ENCODE results near the gene PXMP4. TPM values are rescaled to one million over a fixed set of nuclear protein-coding genes. Genes with fewer than 3 reads are reported as not detected.
"Not testable (repeated sequence)": the region's sequence is repeated elsewhere in the genome, so short reads cannot be mapped to it uniquely, and the experiment has no call there.

PXMP4 gene
- total RNA-seq, 1 experiment from 2014 or later: 12.0 TPM

DNA sequence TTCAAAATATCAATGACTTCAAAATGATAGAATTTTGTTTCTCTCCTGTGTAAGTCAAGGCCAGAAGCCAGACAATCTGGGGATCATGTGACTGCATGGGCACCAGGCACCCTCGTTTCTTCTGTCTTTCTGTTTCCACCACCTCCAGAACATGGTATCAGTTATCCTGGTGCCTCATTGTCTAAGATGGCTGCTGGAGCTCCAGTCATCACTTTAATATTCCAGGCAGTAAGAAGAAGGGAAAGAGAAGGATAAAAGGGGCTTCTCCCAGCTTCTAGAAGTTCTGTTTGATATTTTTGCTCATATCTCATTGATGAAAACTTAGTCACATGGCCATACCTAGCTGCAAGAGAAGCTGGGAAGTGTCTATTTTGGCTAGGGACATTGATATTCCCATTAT lies 37.3 kb upstream of the PXMP4 start:
- H3K36me3 ChIP-seq (ENCODE audit: control insufficient read depth, insufficient read depth, low read length): 0 out of 2 replicates have a peak, but pooled peaks cover 3% of the 10 kb centered on the region
- H3K4me3 ChIP-seq (ENCODE audit: low read depth in 2 of 2, low read length in 2 of 2): no peak overlapping the region
- H3K4me1 ChIP-seq (ENCODE audit: control insufficient read depth, insufficient read depth, low read length): no peaks in the 10 kb centered on the region
- intact Hi-C loops (cut with micrococcal nuclease; ENCODE audit: unreplicated experiment): no loop called here
- no TSS peak for BruUV-seq (replicated peaks)
- CTCF ChIA-PET: no interaction called here
- H3K9me3 ChIP-seq (ENCODE audit: control insufficient read depth, insufficient read depth, low read depth, low read length): peaks cover 3% of the 10 kb centered on the region; the same call in 1 of the 2 replicates
- POLR2A ChIA-PET: interaction anchor here (0.6 kb wide), 1 partner anchor 700 kb away, joined by 7 read pairs; no protein-coding TSS in a partner anchor
- ATAC-seq: no peak
- TF ChIP-seq SIN3A (IDR thresholded peaks at IDR 0.05; ENCODE audit: borderline replicate concordance, insufficient read depth, low read depth, low read length): no peak
- TF ChIP-seq, protein P1, sequence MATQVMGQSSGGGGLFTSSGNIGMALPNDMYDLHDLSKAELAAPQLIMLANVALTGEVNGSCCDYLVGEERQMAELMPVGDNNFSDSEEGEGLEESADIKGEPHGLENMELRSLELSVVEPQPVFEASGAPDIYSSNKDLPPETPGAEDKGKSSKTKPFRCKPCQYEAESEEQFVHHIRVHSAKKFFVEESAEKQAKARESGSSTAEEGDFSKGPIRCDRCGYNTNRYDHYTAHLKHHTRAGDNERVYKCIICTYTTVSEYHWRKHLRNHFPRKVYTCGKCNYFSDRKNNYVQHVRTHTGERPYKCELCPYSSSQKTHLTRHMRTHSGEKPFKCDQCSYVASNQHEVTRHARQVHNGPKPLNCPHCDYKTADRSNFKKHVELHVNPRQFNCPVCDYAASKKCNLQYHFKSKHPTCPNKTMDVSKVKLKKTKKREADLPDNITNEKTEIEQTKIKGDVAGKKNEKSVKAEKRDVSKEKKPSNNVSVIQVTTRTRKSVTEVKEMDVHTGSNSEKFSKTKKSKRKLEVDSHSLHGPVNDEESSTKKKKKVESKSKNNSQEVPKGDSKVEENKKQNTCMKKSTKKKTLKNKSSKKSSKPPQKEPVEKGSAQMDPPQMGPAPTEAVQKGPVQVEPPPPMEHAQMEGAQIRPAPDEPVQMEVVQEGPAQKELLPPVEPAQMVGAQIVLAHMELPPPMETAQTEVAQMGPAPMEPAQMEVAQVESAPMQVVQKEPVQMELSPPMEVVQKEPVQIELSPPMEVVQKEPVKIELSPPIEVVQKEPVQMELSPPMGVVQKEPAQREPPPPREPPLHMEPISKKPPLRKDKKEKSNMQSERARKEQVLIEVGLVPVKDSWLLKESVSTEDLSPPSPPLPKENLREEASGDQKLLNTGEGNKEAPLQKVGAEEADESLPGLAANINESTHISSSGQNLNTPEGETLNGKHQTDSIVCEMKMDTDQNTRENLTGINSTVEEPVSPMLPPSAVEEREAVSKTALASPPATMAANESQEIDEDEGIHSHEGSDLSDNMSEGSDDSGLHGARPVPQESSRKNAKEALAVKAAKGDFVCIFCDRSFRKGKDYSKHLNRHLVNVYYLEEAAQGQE (IDR thresholded peaks at IDR 0.05; ENCODE audit: insufficient read depth in 1 of 2, low read depth in 2 of 2, low read length in 1 of 2): no peak
- TF ChIP-seq, protein P2, sequence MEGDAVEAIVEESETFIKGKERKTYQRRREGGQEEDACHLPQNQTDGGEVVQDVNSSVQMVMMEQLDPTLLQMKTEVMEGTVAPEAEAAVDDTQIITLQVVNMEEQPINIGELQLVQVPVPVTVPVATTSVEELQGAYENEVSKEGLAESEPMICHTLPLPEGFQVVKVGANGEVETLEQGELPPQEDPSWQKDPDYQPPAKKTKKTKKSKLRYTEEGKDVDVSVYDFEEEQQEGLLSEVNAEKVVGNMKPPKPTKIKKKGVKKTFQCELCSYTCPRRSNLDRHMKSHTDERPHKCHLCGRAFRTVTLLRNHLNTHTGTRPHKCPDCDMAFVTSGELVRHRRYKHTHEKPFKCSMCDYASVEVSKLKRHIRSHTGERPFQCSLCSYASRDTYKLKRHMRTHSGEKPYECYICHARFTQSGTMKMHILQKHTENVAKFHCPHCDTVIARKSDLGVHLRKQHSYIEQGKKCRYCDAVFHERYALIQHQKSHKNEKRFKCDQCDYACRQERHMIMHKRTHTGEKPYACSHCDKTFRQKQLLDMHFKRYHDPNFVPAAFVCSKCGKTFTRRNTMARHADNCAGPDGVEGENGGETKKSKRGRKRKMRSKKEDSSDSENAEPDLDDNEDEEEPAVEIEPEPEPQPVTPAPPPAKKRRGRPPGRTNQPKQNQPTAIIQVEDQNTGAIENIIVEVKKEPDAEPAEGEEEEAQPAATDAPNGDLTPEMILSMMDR (IDR thresholded peaks at IDR 0.05): no peak
- TF ChIP-seq TCF7L2 (IDR thresholded peaks at IDR 0.05; ENCODE audit: low read depth, low read length): no peak
- TF ChIP-seq POLR2AphosphoS5 (IDR thresholded peaks at IDR 0.05; ENCODE audit: low read depth, low read length): no peak
- DNase-seq (ENCODE audit: low read depth, low spot score): no peak
- H3K27ac ChIP-seq (ENCODE audit: low read length): no peak overlapping the region
- no peaks in the 10 kb centered on the region for H3K27me3 ChIP-seq (ENCODE audit: control insufficient read depth, insufficient read depth, low read length)
- in situ Hi-C loops (cut with HindIII; ENCODE audit: low pct_unique_long_range_greater_than_20kb, low sequenced_read_pairs): no loop called here

DNA sequence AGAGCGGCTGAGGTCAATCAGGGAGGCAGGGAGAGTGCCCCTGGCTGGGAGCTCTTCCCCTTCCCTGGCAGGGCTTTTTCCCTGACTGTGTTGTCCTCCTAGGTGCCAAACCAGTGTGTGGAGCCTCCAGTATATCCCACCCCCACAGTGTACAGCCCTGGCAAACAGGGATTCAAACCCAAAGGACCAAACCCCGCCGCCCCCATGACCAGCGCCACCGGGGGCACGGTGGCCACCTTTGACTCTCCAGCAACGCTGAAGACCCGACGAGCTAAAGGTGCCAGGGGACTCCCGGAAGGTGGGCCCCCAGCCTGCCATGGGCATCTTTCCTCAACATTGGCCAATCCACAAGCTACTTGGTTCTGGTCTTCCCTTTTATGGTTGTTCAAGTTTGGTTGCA lies 36.9 kb upstream of the PXMP4 start:
- ChIA-PET CTCF (no interaction called here), POLR2A (interaction anchor here (0.6 kb wide), 1 partner anchor 699 kb away, joined by 7 read pairs; no protein-coding TSS in a partner anchor)
- Histone ChIP-seq H3K4me1 (ENCODE audit: control insufficient read depth, insufficient read depth, low read length) (no peaks in the 10 kb centered on the region), H3K36me3 (ENCODE audit: control insufficient read depth, insufficient read depth, low read length) (0 out of 2 replicates have a peak, but pooled peaks cover 3% of the 10 kb centered on the region), H3K27ac (ENCODE audit: low read length) (no peak overlapping the region), H3K4me3 (ENCODE audit: low read depth in 2 of 2, low read length in 2 of 2) (no peak overlapping the region), H3K27me3 (ENCODE audit: control insufficient read depth, insufficient read depth, low read length) (no peaks in the 10 kb centered on the region), H3K9me3 (ENCODE audit: control insufficient read depth, insufficient read depth, low read depth, low read length) (peaks cover 3% of the 10 kb centered on the region; the same call in 1 of the 2 replicates)
- BruUV-seq (replicated peaks): no TSS peak
- intact Hi-C loops (cut with micrococcal nuclease; ENCODE audit: unreplicated experiment) (no loop called here), in situ Hi-C loops (cut with HindIII; ENCODE audit: low pct_unique_long_range_greater_than_20kb, low sequenced_read_pairs) (no loop called here)
- ATAC-seq: no peak
- no peak for TF ChIP-seq SIN3A (IDR thresholded peaks at IDR 0.05; ENCODE audit: borderline replicate concordance, insufficient read depth, low read depth, low read length)
- TF ChIP-seq POLR2AphosphoS5 (IDR thresholded peaks at IDR 0.05; ENCODE audit: low read depth, low read length): no peak
- TF ChIP-seq, protein P1 (IDR thresholded peaks at IDR 0.05; ENCODE audit: insufficient read depth in 1 of 2, low read depth in 2 of 2, low read length in 1 of 2): no peak
- TF ChIP-seq, protein P2 (IDR thresholded peaks at IDR 0.05): no peak
- no peak for TF ChIP-seq TCF7L2 (IDR thresholded peaks at IDR 0.05; ENCODE audit: low read depth, low read length)
- DNase-seq (ENCODE audit: low read depth, low spot score): no peak

DNA sequence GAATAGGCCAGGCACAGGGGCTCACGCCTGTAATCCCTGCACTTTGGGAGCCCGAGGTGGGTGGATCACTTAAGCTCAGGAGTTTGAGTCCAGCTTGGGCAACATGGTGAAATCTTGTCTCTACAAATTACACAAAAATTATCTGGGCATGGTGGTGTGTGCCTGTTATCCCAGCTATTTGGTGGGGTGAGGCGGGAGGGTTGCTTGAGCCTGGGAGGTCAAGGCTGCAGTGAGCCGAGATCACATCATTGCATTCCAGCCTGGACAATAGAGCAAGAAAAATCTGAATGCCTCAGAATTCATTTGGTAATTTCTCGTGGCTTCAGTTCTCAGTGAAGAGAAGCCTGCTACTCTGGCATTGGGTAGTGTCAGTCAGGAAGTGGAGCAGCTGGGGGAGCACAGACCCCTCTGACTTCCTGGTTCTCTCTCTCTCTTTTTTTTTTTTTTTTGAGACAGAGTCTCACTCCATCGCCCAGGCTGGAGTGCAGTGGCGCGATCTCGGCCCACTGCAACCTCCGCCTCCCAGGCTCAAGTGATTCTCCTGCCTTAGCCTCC lies 35.9 kb upstream of the PXMP4 start:
- H3K4me1 ChIP-seq (ENCODE audit: control insufficient read depth, insufficient read depth, low read length); H3K36me3 ChIP-seq (ENCODE audit: control insufficient read depth, insufficient read depth, low read length); H3K9me3 ChIP-seq (ENCODE audit: control insufficient read depth, insufficient read depth, low read depth, low read length); POLR2A ChIA-PET; H3K27ac ChIP-seq (ENCODE audit: low read length); intact Hi-C loops (cut with micrococcal nuclease; ENCODE audit: unreplicated experiment); DNase-seq (ENCODE audit: low read depth, low spot score); in situ Hi-C loops (cut with HindIII; ENCODE audit: low pct_unique_long_range_greater_than_20kb, low sequenced_read_pairs); H3K27me3 ChIP-seq (ENCODE audit: control insufficient read depth, insufficient read depth, low read length); BruUV-seq (replicated peaks); ATAC-seq; H3K4me3 ChIP-seq (ENCODE audit: low read depth in 2 of 2, low read length in 2 of 2): not testable (repeated sequence)
- CTCF ChIA-PET: interaction anchor here (0.6 kb wide), 1 partner anchor 365 kb away, joined by 7 read pairs; no protein-coding TSS in a partner anchor
